Measurements from ENCODE around the gene EXOC2.
A peak's percentile ranks its signal among the peaks of the same experiment; 100 is the strongest.

Gene EXOC2

GRCh38 chr6:680251-680650 is 12.7 kb downstream of the EXOC2 start:
- H3K27ac ChIP-seq (ENCODE audit: low read length, poor library complexity, severe bottlenecking) = no peak overlapping the region
- no peaks in the 10 kb centered on the region for H3K9me3 ChIP-seq (ENCODE audit: control insufficient read depth, low read length)
- H2BK15ac ChIP-seq (ENCODE audit: low read depth, poor library complexity, severe bottlenecking) = no peak overlapping the region
- H3K4me3 ChIP-seq (ENCODE audit: insufficient read depth in 1 of 2, low read depth in 1 of 2, low read length in 2 of 2) = no peak overlapping the region
- H3K9ac ChIP-seq (ENCODE audit: low read length) = no peak overlapping the region
- DNase-seq = no peak
- H2AK5ac ChIP-seq (ENCODE audit: low read length, severe bottlenecking) = peak overlapping the region; percentile 95
- peak overlapping the region in 1 of 2 experiments; percentile 67 for H3K4ac ChIP-seq (ENCODE audit: low read depth in 1 of 2, low read length in 2 of 2)
- no peak overlapping the region for H2BK5ac ChIP-seq (ENCODE audit: low read depth, low read length, poor library complexity, severe bottlenecking)
- H3K79me1 ChIP-seq (replicated peaks; ENCODE audit: low read length, poor library complexity, severe bottlenecking) = peaks cover 10% of the 10 kb centered on the region
- H2BK12ac ChIP-seq (ENCODE audit: low read length in 2 of 2) = peak overlapping the region in 1 of 2 experiments; percentile 83
- H3K4me2 ChIP-seq (ENCODE audit: low read length, poor library complexity, severe bottlenecking) = no peak overlapping the region
- peak overlapping the region; percentile 45 to 66 for H3K18ac ChIP-seq (ENCODE audit: low read depth in 1 of 2, low read length in 2 of 2)
- H4K8ac ChIP-seq (ENCODE audit: low read length) = peak overlapping the region; percentile 84
- WGBS = 33% methylated on average over 1 of the region's 2 CpGs
- H3K36me3 ChIP-seq (ENCODE audit: control insufficient read depth in 1 of 2, insufficient read depth in 2 of 2, low read depth in 1 of 2, low read length in 2 of 2) = no peaks in the 10 kb centered on the region
- no peak overlapping the region for H2AFZ ChIP-seq (ENCODE audit: low read depth, low read length)
- H3K4me1 ChIP-seq (ENCODE audit: control insufficient read depth, insufficient read depth, low read depth, low read length) = peaks cover 8% of the 10 kb centered on the region
- no peak overlapping the region for H3K23ac ChIP-seq (ENCODE audit: low read length in 2 of 2)
- H4K91ac ChIP-seq (ENCODE audit: low read length) = no peak overlapping the region
- peak overlapping the region; percentile 42 for H2BK120ac ChIP-seq (ENCODE audit: low read depth, low read length)
- H3K14ac ChIP-seq (ENCODE audit: low read length in 2 of 2) = no peak overlapping the region
- H3K27me3 ChIP-seq (ENCODE audit: control insufficient read depth in 1 of 2, insufficient read depth in 1 of 2, low read length in 2 of 2) = no peaks in the 10 kb centered on the region

- peaks cover 7% of the 10 kb centered on the region for H3K4me1 ChIP-seq (ENCODE audit: control insufficient read depth, insufficient read depth, low read depth, low read length)
- H3K36me3 ChIP-seq (ENCODE audit: control insufficient read depth in 1 of 2, insufficient read depth in 2 of 2, low read depth in 1 of 2, low read length in 2 of 2) = no peaks in the 10 kb centered on the region
- no peak overlapping the region for H2BK12ac ChIP-seq (ENCODE audit: low read length in 2 of 2)
- H3K79me1 ChIP-seq (replicated peaks; ENCODE audit: low read length, poor library complexity, severe bottlenecking) = peaks cover 14% of the 10 kb centered on the region
- H2AK5ac ChIP-seq (ENCODE audit: low read length, severe bottlenecking) = no peak overlapping the region
- H4K8ac ChIP-seq (ENCODE audit: low read length) = no peak overlapping the region
- no peak overlapping the region for H2BK15ac ChIP-seq (ENCODE audit: low read depth, poor library complexity, severe bottlenecking)
- no peak overlapping the region for H3K14ac ChIP-seq (ENCODE audit: low read length in 2 of 2)
- no peak overlapping the region for H3K4ac ChIP-seq (ENCODE audit: low read depth in 1 of 2, low read length in 2 of 2)
- H3K18ac ChIP-seq (ENCODE audit: low read depth in 1 of 2, low read length in 2 of 2) = peak overlapping the region in 1 of 2 experiments; percentile 8
- DNase-seq = no peak
- no peak overlapping the region for H3K27ac ChIP-seq (ENCODE audit: low read length, poor library complexity, severe bottlenecking)
- H3K9ac ChIP-seq (ENCODE audit: low read length) = no peak overlapping the region
- WGBS = 80% methylated on average over 7 of the region's 9 CpGs
- H3K4me3 ChIP-seq (ENCODE audit: insufficient read depth in 1 of 2, low read depth in 1 of 2, low read length in 2 of 2) = no peak overlapping the region
- H3K27me3 ChIP-seq (ENCODE audit: control insufficient read depth in 1 of 2, insufficient read depth in 1 of 2, low read length in 2 of 2) = no peaks in the 10 kb centered on the region
- H3K9me3 ChIP-seq (ENCODE audit: control insufficient read depth, low read length) = no peaks in the 10 kb centered on the region
- H3K4me2 ChIP-seq (ENCODE audit: low read length, poor library complexity, severe bottlenecking) = no peak overlapping the region
- H4K91ac ChIP-seq (ENCODE audit: low read length) = no peak overlapping the region
- no peak overlapping the region for H3K23ac ChIP-seq (ENCODE audit: low read length in 2 of 2)
- H2AFZ ChIP-seq (ENCODE audit: low read depth, low read length) = no peak overlapping the region
- no peak overlapping the region for H2BK120ac ChIP-seq (ENCODE audit: low read depth, low read length)
- no peak overlapping the region for H2BK5ac ChIP-seq (ENCODE audit: low read depth, low read length, poor library complexity, severe bottlenecking)
Observed at GRCh38 chr6:679282-679681, 13.7 kb downstream of the EXOC2 start.

GRCh38 chr6:678520-678919 is 14.4 kb downstream of the EXOC2 start:
- Histone ChIP-seq H3K4me2 (ENCODE audit: low read length, poor library complexity, severe bottlenecking) (no peak overlapping the region), H3K4me3 (ENCODE audit: insufficient read depth in 1 of 2, low read depth in 1 of 2, low read length in 2 of 2) (no peak overlapping the region), H3K79me1 (replicated peaks; ENCODE audit: low read length, poor library complexity, severe bottlenecking) (peaks cover 14% of the 10 kb centered on the region), H2AK5ac (ENCODE audit: low read length, severe bottlenecking) (no peak overlapping the region), H2BK15ac (ENCODE audit: low read depth, poor library complexity, severe bottlenecking) (no peak overlapping the region), H3K23ac (ENCODE audit: low read length in 2 of 2) (no peak overlapping the region), H2BK120ac (ENCODE audit: low read depth, low read length) (no peak overlapping the region), H3K27me3 (ENCODE audit: control insufficient read depth in 1 of 2, insufficient read depth in 1 of 2, low read length in 2 of 2) (no peaks in the 10 kb centered on the region), H3K4ac (ENCODE audit: low read depth in 1 of 2, low read length in 2 of 2) (peak overlapping the region in 1 of 2 experiments; percentile 41), H3K18ac (ENCODE audit: low read depth in 1 of 2, low read length in 2 of 2) (no peak overlapping the region), H3K9me3 (ENCODE audit: control insufficient read depth, low read length) (no peaks in the 10 kb centered on the region), H3K4me1 (ENCODE audit: control insufficient read depth, insufficient read depth, low read depth, low read length) (peaks cover 7% of the 10 kb centered on the region), H4K8ac (ENCODE audit: low read length) (no peak overlapping the region), H2BK12ac (ENCODE audit: low read length in 2 of 2) (peak overlapping the region in 1 of 2 experiments; percentile 63), H4K91ac (ENCODE audit: low read length) (no peak overlapping the region), H3K14ac (ENCODE audit: low read length in 2 of 2) (no peak overlapping the region), H3K9ac (ENCODE audit: low read length) (no peak overlapping the region), H2AFZ (ENCODE audit: low read depth, low read length) (no peak overlapping the region), H3K27ac (ENCODE audit: low read length, poor library complexity, severe bottlenecking) (no peak overlapping the region), H2BK5ac (ENCODE audit: low read depth, low read length, poor library complexity, severe bottlenecking) (no peak overlapping the region), H3K36me3 (ENCODE audit: control insufficient read depth in 1 of 2, insufficient read depth in 2 of 2, low read depth in 1 of 2, low read length in 2 of 2) (no peaks in the 10 kb centered on the region)
- peak; percentile 39 for DNase-seq
- 25% methylated on average over 3 of the region's 3 CpGs for WGBS

GRCh38 chr6:677919-678318 is 15.0 kb downstream of the EXOC2 start:
- Histone ChIP-seq H3K9me3 (ENCODE audit: control insufficient read depth, low read length) (no peaks in the 10 kb centered on the region), H4K8ac (ENCODE audit: low read length) (peak overlapping the region; percentile 19), H2AFZ (ENCODE audit: low read depth, low read length) (no peak overlapping the region), H3K36me3 (ENCODE audit: control insufficient read depth in 1 of 2, insufficient read depth in 2 of 2, low read depth in 1 of 2, low read length in 2 of 2) (no peaks in the 10 kb centered on the region), H2BK5ac (ENCODE audit: low read depth, low read length, poor library complexity, severe bottlenecking) (no peak overlapping the region), H2BK120ac (ENCODE audit: low read depth, low read length) (no peak overlapping the region), H2BK15ac (ENCODE audit: low read depth, poor library complexity, severe bottlenecking) (no peak overlapping the region), H3K18ac (ENCODE audit: low read depth in 1 of 2, low read length in 2 of 2) (peak overlapping the region in 1 of 2 experiments; percentile 13), H3K27me3 (ENCODE audit: control insufficient read depth in 1 of 2, insufficient read depth in 1 of 2, low read length in 2 of 2) (no peaks in the 10 kb centered on the region), H3K4ac (ENCODE audit: low read depth in 1 of 2, low read length in 2 of 2) (no peak overlapping the region), H3K4me2 (ENCODE audit: low read length, poor library complexity, severe bottlenecking) (no peak overlapping the region), H2BK12ac (ENCODE audit: low read length in 2 of 2) (no peak overlapping the region), H3K23ac (ENCODE audit: low read length in 2 of 2) (no peak overlapping the region), H3K4me1 (ENCODE audit: control insufficient read depth, insufficient read depth, low read depth, low read length) (peaks cover 7% of the 10 kb centered on the region), H3K79me1 (replicated peaks; ENCODE audit: low read length, poor library complexity, severe bottlenecking) (peaks cover 14% of the 10 kb centered on the region), H3K27ac (ENCODE audit: low read length, poor library complexity, severe bottlenecking) (no peak overlapping the region), H3K4me3 (ENCODE audit: insufficient read depth in 1 of 2, low read depth in 1 of 2, low read length in 2 of 2) (no peak overlapping the region), H3K14ac (ENCODE audit: low read length in 2 of 2) (peak overlapping the region in 1 of 2 experiments; percentile 48), H4K91ac (ENCODE audit: low read length) (no peak overlapping the region), H2AK5ac (ENCODE audit: low read length, severe bottlenecking) (no peak overlapping the region), H3K9ac (ENCODE audit: low read length) (no peak overlapping the region)
- no peak for DNase-seq
- WGBS = 98% methylated on average over 4 of the region's 4 CpGs

All from mesenchymal stem cell (in vitro differentiated cells and primary cell).